ENCODE measurements around the gene RHOF.

Gene RHOF

DNA sequence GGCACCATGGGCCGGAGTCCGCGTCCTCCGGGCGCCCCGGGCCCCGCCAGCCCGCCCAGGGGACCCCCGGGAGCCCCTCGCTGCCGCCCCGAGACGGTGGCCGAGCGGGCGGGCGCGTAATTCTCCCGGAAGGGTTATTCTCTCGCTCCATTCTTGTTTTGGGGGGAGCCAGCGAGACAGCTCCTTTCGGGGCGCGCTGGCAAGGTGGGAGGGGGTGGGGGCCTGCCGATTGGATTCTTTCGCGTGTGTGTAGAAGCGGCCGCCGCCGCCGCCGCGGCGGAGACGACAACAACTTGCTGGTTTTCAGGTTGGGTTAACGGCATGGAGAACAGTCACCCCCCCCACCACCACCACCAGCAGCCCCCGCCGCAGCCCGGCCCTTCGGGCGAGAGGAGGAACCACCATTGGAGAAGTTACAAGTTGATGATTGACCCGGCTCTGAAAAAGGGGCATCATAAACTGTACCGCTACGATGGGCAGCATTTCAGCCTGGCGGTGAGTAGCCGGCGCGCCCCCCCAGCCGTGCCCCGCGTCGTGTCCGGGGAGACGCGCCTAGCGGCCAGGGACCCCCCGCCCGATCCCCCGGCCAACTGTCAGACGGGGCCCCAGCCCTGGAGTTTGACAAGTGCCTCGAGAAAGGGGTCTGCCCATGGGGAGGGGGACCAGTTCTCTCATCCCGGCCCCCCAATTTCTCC is 11.1 kb upstream of the RHOF start:
- DNase-seq (ENCODE audit: low read depth in 2 of 2): no peak

DNA sequence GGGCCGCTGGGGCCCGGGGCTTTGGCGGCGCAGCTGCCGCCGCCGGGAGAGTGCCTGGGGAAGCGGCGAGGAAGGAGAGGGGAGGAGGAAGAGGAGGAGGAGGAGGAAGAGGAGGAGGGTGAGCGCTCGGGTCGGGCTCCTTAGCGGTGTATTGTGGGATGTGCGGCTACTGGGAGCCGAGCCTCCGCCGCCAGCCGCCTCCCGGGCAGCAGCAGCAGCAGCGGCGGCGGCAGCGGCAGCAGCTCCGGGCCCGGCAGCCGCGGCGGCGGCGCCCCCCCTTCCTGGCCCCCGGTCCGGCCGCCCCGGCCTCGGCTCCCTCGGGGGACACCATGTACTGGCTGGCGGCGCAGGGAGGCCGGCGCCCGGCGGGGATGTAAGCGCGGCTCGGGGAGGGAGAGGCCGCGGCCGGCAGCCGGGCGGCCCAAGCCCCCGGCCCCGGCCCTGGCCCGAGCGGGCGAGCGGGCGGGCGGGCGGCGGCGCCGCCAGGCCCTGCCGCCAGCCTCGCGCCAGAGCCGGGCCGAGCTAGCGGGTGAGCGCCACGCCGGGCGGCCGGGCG is 10.5 kb upstream of the RHOF start, which contains the start of gene SETD1B:
Gene SETD1B (plus strand): TSS at position 149 of the 556 bp plus-strand sequence. CDS start 729 bp downstream, outside the sequence.
- no peak for DNase-seq (ENCODE audit: low read depth in 2 of 2)

DNA sequence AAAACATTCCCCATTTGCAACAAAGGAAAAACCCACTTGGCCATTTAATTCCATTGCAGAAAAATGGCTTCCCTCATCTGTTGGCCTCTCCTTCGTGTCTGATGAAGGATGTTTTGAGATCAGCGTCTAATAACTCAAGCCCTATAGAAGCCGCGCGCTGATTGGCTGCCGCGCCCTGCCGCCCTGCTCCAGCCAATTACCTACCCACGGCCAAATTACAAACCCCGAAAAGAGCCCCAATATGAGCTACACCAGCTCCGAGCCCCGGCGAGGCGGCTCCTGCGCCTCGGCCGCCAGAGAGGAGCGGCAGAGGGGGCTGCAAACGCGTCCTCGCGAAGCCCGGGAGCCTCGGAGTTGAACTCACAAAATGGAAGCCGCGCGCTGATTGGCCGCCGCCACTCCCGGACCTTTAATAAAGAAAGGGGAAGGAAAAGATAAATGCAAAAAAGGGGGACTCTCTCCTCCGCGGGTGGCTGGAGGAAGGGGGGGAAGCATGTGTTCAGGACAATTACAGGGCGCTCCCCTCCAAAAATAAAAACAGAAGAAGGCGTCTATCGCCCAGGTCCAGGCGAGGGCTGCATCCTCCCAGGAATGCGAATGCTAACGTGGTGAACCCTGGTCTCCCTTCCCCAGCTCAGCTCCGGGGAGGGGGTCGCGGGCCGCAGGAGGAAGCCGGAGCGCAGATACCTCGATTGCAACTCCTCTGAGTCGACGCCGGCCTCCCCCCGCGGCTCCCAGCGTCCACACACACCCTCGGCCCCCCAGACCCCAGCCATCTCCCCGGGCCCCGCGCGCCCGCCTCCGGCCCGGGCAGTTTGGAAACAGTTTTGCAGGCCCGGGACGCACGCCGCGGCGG is 9.6 kb upstream of the RHOF start:
- peak; percentile 80 to 82 for DNase-seq (ENCODE audit: low read depth in 2 of 2)

DNA sequence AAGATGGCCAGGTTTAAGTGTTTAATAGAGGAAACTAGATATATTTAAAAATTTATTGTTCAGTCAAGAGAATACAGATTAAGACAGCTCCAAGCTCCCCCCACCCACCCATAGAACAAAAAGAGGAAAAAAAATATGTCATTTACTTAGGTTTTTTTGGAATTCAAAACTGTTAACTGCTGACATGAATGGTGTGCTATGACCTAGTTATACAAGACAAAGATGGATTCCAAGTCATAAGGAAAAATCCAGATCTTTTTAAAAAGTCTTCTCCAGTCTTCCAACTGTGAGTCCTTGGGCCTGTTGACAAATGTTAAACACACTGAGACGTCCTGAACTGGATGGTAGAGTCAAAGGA is 9.0 kb upstream of the RHOF start:
- no peak for DNase-seq (ENCODE audit: low read depth in 2 of 2)

DNA sequence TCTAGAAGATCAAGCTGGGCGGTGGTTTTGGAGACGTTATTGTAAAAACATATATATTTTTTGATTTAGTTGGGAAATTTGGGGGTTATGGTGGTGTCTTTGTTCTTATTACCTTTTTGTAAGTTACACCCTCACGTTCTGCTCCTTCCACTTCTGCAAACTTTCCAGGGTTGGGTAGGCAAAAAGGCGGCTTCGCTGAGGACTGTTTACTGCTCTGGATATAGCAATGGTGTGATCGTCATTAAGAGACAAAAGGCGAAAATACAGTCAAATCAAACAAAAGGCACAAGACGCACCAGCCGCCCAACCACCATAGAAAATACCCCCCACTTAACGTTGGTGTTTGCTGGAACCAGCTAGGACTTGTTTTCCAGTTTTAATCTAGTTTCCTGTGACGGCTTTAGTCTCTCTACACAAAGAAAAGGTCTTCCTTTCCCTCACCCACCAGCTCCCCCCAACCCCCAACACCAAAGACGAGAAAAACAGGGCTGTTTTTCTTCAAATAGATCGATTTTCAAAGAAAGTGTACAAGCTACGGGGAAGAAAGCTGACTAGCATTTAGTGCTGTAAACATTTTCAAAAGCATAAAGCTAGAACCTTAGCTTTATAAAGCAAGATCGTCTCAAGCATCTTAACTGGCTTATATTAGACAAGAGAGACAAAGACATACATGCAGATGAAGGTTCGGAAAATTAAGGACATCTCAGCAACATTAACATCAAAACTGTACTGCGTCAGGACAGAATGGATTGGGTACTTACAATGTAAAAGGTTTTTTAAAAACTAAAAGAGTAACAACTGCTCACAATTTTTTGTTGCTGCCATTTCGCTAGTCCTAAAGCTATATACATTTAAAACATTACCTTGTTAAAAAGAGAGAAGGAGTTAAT is 8.4 kb upstream of the RHOF start:
- no peak for DNase-seq (ENCODE audit: low read depth in 2 of 2)

DNA sequence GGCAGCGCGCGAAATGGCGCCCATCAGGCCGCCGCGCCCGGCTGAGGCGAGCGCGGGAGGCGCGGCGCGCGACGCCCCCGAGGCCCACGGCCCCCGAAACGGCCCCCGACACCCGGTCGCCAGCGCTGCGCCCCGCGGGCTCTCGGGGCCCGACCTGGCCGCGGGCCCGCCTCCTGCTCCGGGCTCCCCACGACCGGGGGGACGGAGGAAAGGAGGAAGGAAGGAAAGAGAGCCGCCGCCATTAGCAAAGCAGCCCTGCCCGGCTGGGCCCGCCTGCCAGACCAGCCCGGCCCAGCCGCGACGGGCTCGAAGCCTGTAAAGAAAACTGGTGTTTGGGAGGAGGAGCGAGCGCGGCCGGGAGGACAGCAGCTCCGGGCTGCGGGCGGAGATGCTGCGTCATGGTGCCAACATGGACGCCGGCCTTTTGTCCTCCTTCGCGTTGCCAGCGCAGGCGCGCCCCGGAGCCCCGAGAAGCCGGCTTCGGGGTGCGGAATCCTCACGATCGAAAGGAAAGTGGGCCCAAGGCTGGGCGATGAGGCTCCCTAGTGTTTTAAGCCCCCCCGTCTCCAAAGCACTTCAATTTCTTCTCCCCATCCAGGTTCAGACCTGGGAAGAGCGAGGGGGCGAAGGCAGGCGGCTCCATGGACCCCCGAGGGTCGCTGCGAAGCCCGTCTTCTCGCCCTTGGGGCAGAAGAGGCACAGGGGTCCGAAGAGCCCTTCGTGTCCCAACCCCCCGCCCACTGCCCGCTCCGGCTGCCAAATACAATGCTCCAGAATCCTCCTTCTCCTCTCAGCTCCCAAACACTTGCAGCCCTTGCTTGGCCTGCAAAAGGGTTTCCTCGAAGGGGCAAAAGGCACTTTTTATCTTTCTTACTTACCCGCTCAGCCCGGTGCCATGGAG is 7.5 kb upstream of the RHOF start:
- DNase-seq (ENCODE audit: low read depth in 2 of 2): no peak

DNA sequence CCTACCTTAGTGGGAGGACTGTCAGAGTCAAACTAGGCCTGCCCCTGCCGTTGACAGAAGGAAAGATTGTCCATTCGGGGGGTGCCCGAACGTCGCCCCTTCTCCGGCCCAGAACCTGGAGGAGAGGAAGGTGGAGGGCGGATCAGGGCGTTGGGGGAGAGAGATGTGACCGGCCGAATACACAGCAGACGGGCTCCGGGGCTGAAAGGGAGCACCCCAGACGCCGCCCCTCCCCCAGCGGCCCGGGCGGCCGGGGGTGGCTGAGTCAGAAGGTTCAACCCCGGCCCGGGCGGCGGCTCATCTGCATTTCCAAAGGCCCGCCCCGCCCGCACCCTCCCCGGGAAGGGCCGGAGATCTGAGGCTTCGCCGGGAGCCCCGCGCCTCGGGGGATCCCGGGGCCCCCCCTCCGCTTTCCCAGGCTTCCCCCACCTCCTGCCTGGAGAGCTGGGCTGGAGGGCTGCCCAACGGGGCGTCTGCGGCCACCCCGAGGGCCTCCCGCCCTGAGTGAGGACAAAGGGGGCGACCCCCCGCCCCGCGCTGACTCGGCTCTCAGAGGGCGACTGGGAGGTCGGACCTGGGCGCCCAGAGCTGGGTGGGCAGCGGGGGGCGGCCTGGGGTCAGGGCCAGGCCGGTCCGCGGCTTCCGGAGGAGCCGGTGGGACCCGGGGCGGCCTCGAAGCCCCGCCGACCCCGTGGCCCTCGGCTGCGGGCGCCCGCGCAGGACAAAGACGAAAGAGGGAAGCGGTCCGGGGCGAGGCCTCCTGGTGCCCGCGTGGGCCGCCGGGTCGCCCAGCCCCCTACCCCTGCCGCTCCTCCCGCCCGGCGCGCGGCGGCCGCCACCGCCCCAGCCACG is 6.6 kb upstream of the RHOF start:
- peak in 1 of 2 donors; percentile 79 for DNase-seq (ENCODE audit: low read depth in 2 of 2)

DNA sequence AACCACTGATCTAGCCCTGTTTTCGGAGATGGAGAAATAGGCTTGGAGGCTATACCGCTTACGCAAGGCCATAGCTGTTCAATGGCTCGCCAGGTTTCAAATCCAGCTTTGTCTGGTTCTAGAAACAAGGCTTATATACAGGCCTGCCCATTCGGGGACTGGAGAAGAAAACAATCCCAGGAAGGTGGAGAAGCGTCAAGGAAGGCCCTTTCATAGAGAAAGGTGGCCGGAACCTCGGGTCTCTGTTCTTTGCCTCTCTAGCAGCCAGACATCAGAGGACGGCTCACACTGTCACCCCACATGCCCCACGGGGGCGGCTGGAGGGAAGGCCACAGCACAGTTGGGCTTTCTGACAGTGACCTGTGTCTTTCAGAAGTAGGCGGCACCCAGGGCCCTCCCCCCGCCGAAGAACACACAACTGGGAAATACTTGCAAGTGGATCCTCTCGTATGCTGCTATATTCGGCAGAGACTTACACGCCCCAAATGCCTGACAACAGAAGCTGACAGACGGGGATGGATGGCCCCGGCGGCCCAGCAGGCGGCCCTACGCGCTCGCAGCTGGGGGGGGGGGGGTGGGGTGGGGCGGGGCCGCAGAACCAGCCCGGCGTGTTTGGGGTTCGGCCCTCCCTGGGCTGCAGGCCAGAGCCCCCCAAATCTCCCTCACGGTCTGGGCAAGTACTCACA is 5.8 kb upstream of the RHOF start:
- no peak for DNase-seq (ENCODE audit: low read depth in 2 of 2)

DNA sequence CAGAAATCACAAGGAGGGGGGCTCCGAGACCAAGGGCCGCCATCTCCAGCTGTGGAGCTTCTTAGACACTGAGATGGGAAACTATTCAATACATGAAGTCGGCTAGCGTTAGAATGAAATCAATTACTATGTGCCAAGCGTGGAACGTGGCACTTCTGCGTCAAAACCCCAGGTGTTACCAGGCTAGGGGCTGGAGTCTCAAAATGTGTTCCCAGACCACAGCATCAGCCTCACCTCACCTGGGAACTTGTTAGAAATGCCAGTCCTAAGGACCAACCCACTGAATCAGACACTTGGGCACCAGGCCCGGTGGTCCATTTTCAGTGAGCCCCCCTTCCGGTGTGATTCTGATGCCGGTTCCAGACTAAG is 5.3 kb upstream of the RHOF start:
- DNase-seq (ENCODE audit: low read depth in 2 of 2): no peak

DNA sequence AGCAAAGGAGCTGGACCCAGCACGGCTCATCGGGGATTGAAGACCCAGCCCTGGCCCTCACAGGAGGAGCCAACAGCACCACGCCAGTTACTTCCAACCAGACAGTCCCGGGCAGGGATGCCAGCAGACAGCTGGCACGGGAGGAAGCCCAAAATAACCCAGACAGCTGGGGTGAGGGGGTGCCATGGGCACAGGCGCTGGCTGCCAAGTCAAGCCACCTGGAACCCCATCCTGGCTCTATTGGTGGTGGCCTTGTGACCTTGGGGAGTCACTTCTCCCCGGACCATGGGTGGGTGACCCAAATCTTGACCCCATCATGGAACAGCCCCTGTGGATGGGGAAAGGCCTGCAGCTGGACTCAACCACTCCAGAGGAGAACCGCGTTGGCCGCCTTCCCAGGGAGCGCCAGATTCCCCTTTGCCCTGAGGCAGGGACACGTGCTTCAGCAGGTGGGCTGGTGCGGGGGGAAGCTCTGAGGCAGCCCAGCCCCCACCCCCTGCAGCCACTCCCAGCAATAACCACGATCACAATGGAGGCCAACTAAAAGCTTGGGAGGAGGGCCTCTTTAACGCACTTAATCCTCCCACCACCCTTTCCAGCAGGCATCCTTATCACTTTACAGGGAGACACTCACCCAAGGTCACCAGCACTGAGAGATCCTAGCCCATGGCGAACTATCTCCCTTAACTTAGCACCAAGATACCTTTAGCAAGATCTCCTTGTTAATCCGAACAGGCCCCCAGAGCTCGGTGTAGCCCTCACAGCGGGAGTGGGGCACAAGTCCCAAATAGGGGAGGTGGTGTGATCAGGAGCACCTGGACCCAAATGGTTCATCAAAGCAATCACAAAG is 4.7 kb upstream of the RHOF start:
- DNase-seq (ENCODE audit: low read depth in 2 of 2): no peak

DNA sequence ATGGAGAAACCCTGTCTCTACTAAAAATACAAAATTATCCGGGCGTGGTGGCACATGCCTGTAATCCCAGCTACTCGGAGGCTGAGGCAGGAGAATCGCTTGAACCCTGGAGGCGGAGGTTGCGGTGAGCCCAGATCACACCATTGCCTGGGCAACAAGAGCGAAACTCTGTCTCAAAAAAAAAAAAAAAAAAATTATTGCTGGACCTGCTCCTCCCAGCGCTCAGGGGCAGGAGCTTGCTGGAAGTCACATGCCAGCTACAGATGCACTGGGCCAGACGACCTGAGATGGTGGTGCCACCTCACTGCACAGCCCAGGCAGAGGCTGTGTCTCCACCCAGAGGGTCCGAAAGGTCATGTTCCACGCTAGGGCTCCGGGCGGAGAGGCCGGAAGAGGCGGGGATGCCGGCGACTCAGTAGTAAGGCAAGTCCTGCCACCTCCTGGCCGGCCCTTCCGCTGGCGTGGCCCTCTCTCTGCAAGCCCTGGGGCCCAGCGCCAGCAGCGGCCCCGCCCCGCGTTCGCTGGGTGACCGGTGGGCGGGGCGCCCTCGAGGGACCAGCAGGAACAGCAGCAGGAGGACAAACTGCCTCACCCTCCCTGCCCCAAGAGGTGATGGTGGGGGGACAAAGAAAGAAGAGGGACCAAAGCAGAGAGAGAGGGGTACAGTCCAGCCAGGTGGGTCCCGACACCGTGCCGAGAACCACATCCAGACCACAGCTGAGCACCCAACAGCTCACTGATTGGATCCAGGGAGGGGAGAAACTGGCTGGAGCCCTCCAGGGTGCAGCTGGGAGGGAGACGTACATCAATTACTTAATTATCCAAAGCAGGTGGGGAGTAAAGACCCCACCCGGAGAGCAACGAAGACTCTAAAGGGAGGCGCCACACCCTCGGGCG is 3.6 kb upstream of the RHOF start:
- no peak for DNase-seq (ENCODE audit: low read depth in 2 of 2)

DNA sequence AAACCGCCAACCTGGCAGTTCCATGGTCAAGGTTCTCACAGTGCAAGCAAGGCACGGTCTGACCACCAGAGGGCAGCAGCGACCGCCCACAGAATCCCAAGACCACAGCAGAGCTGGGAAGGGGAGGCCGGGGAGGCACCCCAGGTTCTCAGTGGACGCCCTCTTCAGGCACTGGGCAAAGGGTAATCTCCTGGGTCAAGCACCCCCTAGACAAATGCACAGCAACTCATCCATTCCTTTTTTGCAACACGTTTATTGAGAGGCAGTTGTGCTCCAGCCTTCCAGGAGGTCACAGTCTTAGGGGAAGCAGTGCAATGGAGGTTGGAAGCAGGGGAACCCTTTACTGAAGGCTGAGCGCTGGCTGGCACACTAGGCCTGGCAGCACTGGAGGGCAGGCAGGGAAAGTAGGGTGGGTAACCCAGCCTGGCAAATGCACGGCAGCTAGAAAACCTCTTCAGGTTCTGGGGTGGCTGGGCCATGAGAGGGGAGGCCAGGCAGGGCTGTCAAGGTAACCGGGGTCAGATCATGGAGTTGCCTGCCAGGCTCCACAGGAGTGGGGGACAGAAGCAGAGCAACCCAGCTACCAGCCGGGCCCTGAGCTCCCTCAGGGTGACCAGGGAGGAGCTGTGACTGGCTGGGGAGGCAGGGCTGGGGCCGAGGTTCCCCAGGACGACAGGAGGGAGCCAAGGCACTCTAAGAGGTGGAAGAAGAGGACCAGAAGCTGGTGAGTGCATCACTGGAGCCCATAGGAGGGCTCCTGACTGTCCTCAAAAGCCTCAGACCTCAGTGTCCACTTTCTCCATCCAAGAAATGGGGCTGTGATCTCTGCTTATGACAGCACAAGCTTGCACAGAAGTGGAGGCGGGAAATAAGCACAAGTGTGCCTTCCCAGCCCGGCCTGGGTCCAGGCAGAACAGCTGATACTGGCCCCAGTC is 1.8 kb upstream of the RHOF start:
- DNase-seq (ENCODE audit: low read depth in 2 of 2): peak in 1 of 2 donors; percentile 70

DNA sequence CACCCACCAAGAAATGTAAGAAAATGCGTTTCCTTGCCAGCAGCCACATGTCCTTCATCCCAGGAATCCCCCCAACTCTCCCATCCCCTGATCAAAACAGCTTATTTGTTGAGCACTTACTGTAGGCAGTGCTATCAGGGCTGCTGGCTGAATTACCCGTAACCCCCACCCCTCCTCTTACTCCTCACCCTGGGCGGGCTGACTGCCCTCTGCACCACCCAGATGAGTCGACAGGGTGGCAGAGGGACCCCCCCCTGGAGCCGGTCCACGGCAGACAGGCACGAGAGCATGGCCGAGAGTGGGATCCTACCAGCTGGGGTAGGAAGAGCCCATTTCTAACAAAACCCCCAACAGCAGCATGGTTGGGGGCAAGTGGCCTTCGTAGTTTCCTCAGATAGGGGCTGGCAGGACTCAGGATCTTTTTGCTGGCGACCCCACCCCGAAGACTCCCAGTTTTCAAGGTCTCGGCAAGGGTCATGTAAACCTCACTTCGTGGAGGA is 1.1 kb upstream of the RHOF start:
- no peak for DNase-seq (ENCODE audit: low read depth in 2 of 2)

DNA sequence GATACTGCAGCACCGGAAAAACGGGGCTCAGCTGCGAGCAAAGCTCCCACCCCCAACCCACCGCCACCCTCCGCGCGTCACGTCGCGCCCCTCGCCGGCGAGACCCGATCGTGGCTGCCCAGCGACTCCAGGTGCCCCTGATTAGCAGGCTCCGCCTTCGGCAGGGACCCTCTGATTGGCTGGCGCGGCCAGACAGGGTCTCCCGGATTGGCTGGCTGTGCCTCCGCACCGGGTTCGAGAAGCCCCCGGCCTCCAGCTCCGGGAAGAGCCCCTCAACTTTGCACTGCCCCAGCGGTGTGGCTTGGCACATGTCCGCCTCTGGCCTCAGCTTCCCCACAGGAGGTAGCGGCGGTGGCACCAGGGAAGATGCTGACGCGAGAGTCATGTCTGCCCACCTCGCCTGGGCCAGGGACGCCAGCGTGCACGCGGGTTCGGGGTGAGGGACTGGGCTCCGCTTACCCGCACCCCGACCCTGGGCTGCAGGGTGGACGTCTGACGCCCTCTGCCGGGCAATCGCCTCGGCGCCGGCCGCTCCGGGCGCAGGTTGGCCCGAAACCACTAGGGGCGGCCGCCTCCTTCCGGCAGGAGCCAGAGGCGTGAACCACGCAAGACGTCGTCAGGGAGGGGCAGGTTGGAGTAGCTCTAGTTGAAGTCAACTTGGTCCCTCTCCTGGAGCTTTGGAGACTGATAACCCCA is 498 bp upstream of the RHOF start:
- DNase-seq (ENCODE audit: low read depth in 2 of 2): peak; percentile 92 to 95

All from stimulated activated CD8-positive, alpha-beta memory T cell treated with anti-CD3 and anti-CD28 coated beads, Interleukin-15, amount 100 ng/mL, for 48 hours (primary cell).